ENCODE measurements around the gene FGF5. TPM values are rescaled to one million over a fixed set of nuclear protein-coding genes. Genes with fewer than 3 reads are reported as not detected.
"Not testable (repeated sequence)": the region's sequence is repeated elsewhere in the genome, so short reads cannot be mapped to it uniquely, and the experiment has no call there.

The FGF5 gene
- total RNA-seq, 3 donors from 2014 or later (not counting 1 experiment from before 2014, with no cell fraction given), result 0.09 TPM; not detected in 1

- Histone ChIP-seq H3K27ac (ENCODE audit: low read length) (no peak overlapping the region), H3K9me3 (ENCODE audit: control insufficient read depth, insufficient read depth, low read length) (no peaks in the 10 kb centered on the region), H3K4me3 (ENCODE audit: low read length) (no peak overlapping the region), H3K36me3 (ENCODE audit: control insufficient read depth, insufficient read depth, low read length) (no peaks in the 10 kb centered on the region), H3K27me3 (ENCODE audit: control insufficient read depth, insufficient read depth, low read length) (no peaks in the 10 kb centered on the region), H3K4me1 (ENCODE audit: control insufficient read depth, insufficient read depth, low read length) (no peaks in the 10 kb centered on the region)
- Mint-ChIP-seq H3K27ac (no peak overlapping the region), H3K4me1 (no peaks in the 10 kb centered on the region), H3K4me3 (no peak overlapping the region), H3K36me3 (no peaks in the 10 kb centered on the region), H3K27me3 (ENCODE audit: low read depth in 2 of 2) (peaks cover 5 to 6% of the 10 kb centered on the region in 2 donors), H3K9me3 (no peaks in the 10 kb centered on the region)
- no peak for ATAC-seq
- no peak for DNase-seq
- no peak for TF ChIP-seq CTCF (IDR thresholded peaks at IDR 0.05)
- intact Hi-C loops (cut with micrococcal nuclease), result no loop called here
Observed at GRCh38 chr4:80240976-80241375, 25.5 kb upstream of the FGF5 start.

GRCh38 chr4:80243274-80244018, 23.0 kb upstream of the FGF5 start:
- ATAC-seq (no peak), DNase-seq (no peak)
- no peak overlapping the region for H3K27ac Mint-ChIP-seq
- H3K27me3 ChIP-seq (ENCODE audit: control insufficient read depth, insufficient read depth, low read length), result no peaks in the 10 kb centered on the region
- H3K4me3 Mint-ChIP-seq, result no peak overlapping the region
- no peaks in the 10 kb centered on the region for H3K36me3 Mint-ChIP-seq
- no peaks in the 10 kb centered on the region for H3K4me1 Mint-ChIP-seq
- H3K36me3 ChIP-seq (ENCODE audit: control insufficient read depth, insufficient read depth, low read length), result no peaks in the 10 kb centered on the region
- H3K4me1 ChIP-seq (ENCODE audit: control insufficient read depth, insufficient read depth, low read length), result no peaks in the 10 kb centered on the region
- peaks cover 7 to 9% of the 10 kb centered on the region in 2 donors for H3K27me3 Mint-ChIP-seq (ENCODE audit: low read depth in 2 of 2)
- WGBS (ENCODE audit: insufficient coverage), result 90% methylated on average over 6 of the region's 6 CpGs
- H3K27ac ChIP-seq (ENCODE audit: low read length), result no peak overlapping the region
- no peaks in the 10 kb centered on the region for H3K9me3 ChIP-seq (ENCODE audit: control insufficient read depth, insufficient read depth, low read length)
- no peaks in the 10 kb centered on the region for H3K9me3 Mint-ChIP-seq
- TF ChIP-seq CTCF (IDR thresholded peaks at IDR 0.05), result no peak
- intact Hi-C loops (cut with micrococcal nuclease), result no loop called here
- no peak overlapping the region for H3K4me3 ChIP-seq (ENCODE audit: low read length)

GRCh38 chr4:80247484-80247883, 19.0 kb upstream of the FGF5 start:
- not testable (repeated sequence) for DNase-seq, H3K27ac Mint-ChIP-seq, H3K4me1 Mint-ChIP-seq

GRCh38 chr4:80249144-80249543, 17.3 kb upstream of the FGF5 start:
- no peak for TF ChIP-seq CTCF (IDR thresholded peaks at IDR 0.05)
- intact Hi-C loops (cut with micrococcal nuclease), result no loop called here
- Mint-ChIP-seq H3K27me3 (ENCODE audit: low read depth in 2 of 2) (peaks cover 5 to 7% of the 10 kb centered on the region in 2 donors), H3K4me1 (no peaks in the 10 kb centered on the region), H3K4me3 (no peak overlapping the region), H3K27ac (no peak overlapping the region), H3K9me3 (no peaks in the 10 kb centered on the region), H3K36me3 (no peaks in the 10 kb centered on the region)
- ATAC-seq (no peak), DNase-seq (no peak)
- Histone ChIP-seq H3K27me3 (ENCODE audit: control insufficient read depth, insufficient read depth, low read length) (no peaks in the 10 kb centered on the region), H3K9me3 (ENCODE audit: control insufficient read depth, insufficient read depth, low read length) (no peaks in the 10 kb centered on the region), H3K4me1 (ENCODE audit: control insufficient read depth, insufficient read depth, low read length) (no peaks in the 10 kb centered on the region), H3K36me3 (ENCODE audit: control insufficient read depth, insufficient read depth, low read length) (no peaks in the 10 kb centered on the region), H3K27ac (ENCODE audit: low read length) (no peak overlapping the region), H3K4me3 (ENCODE audit: low read length) (no peak overlapping the region)
- 82% methylated on average over 1 of the region's 1 CpG for WGBS (ENCODE audit: insufficient coverage)

More at GRCh38 chr4:80247484-80247883, 19.0 kb upstream of the FGF5 start:
- H3K27me3 Mint-ChIP-seq (ENCODE audit: low read depth in 2 of 2); ATAC-seq; H3K4me3 Mint-ChIP-seq; H3K27me3 ChIP-seq (ENCODE audit: control insufficient read depth, insufficient read depth, low read length); H3K4me3 ChIP-seq (ENCODE audit: low read length); H3K27ac ChIP-seq (ENCODE audit: low read length); H3K4me1 ChIP-seq (ENCODE audit: control insufficient read depth, insufficient read depth, low read length); H3K9me3 ChIP-seq (ENCODE audit: control insufficient read depth, insufficient read depth, low read length); intact Hi-C loops (cut with micrococcal nuclease); H3K9me3 Mint-ChIP-seq; H3K36me3 ChIP-seq (ENCODE audit: control insufficient read depth, insufficient read depth, low read length); H3K36me3 Mint-ChIP-seq: not testable (repeated sequence)
- 73% methylated on average over 1 of the region's 1 CpG for WGBS (ENCODE audit: insufficient coverage)
